HEK293 (cell line): Measurements from ENCODE around the gene PNPLA2.

Experiments
- CTCF ChIA-PET: fragments of 350-600 bp; formaldehyde crosslinking; extraction: SDS; loops from one replicate; lab custom pipeline; 2021; ENCODE audit warnings: antibody characterized with exemption; lab: Yijun Ruan, JAX
- POLR2A ChIA-PET: fragments of 300-600 bp; formaldehyde crosslinking; extraction: SDS; loops from one replicate; lab custom pipeline; 2020; ENCODE audit warnings: antibody characterized with exemption, inconsistent platforms; lab: Yijun Ruan, JAX
- H3K27ac ChIP-seq: fragments of 200-500 bp; sonication (Bioruptor generic); 2 replicates; pipeline ENCODE4 v1.5.1; 2014; ENCODE audit warnings: low read depth, low read length, control low read depth, inconsistent platforms; ENCODE audit errors: extremely low read depth
- H3K36me3 ChIP-seq, 2 experiments: fragments of 200-500 bp in 1 of 2; sonication (Bioruptor generic) in 1 of 2; 1 replicate in 1 of 2; 2 replicates in 1 of 2; pipeline ENCODE4 v1.5.1; 2014 to 2017; ENCODE audit warnings: inconsistent platforms in 2 of 2, low read length in 2 of 2; ENCODE audit not compliant: control insufficient read depth in 2 of 2, insufficient read depth in 1 of 2
- H3K4me1 ChIP-seq: fragments of 200-500 bp; sonication (Bioruptor generic); 2 replicates; pipeline ENCODE4 v1.5.1; 2014; ENCODE audit warnings: mild to moderate bottlenecking, low read length, inconsistent platforms; ENCODE audit not compliant: control insufficient read depth, insufficient read depth
- H3K4me3 ChIP-seq: 2 replicates; pipeline ENCODE4 v1.5.1; 2011; ENCODE audit warnings: low read depth, mild to moderate bottlenecking, control low read depth, low read length, moderate library complexity
- H3K9me3 ChIP-seq: fragments of 200-500 bp; sonication (Bioruptor generic); 2 replicates; pipeline ENCODE4 v1.5.1; 2014; ENCODE audit warnings: low read depth, low read length, inconsistent platforms; ENCODE audit not compliant: control insufficient read depth, insufficient read depth
- GLIS2 ChIP-seq: fragments of 450-650 bp; formaldehyde crosslinking; IDR thresholded peaks from 2 replicates; pipeline ENCODE4 v1.5.1; 2016; ENCODE audit warnings: missing biosample characterization, missing genetic modification characterization
- PBX3 ChIP-seq: sonication (generic); formaldehyde crosslinking; IDR thresholded peaks from 2 replicates; pipeline ENCODE4 v1.8.1; 2022; ENCODE audit warnings: mild to moderate bottlenecking, moderate library complexity, missing genetic modification reagents
- SCRT1 ChIP-seq: fragments of 450-650 bp; formaldehyde crosslinking; IDR thresholded peaks from 2 replicates; pipeline ENCODE4 v1.5.1; 2016; ENCODE audit warnings: missing biosample characterization, missing genetic modification characterization, borderline replicate concordance
- SP2 ChIP-seq: fragments of 450-650 bp; formaldehyde crosslinking; IDR thresholded peaks from 2 replicates; pipeline ENCODE4 v1.5.1; 2016; ENCODE audit warnings: missing biosample characterization, missing genetic modification characterization
- TRIM28 ChIP-seq: IDR thresholded peaks from 2 replicates; pipeline ENCODE4 v1.6.1; 2011; ENCODE audit warnings: low read length, control low read depth, borderline replicate concordance
- ZBTB1 ChIP-seq: fragments of 450-650 bp; formaldehyde crosslinking; IDR thresholded peaks from 2 replicates; pipeline ENCODE4 v1.5.1; 2016; ENCODE audit warnings: missing biosample characterization, missing genetic modification characterization
- ZBTB17 ChIP-seq: fragments of 450-650 bp; formaldehyde crosslinking; IDR thresholded peaks from 2 replicates; pipeline ENCODE4 v1.5.1; 2016; ENCODE audit warnings: missing biosample characterization, missing genetic modification characterization
- ZIC2 ChIP-seq: fragments of 450-650 bp; formaldehyde crosslinking; IDR thresholded peaks from 2 replicates; pipeline ENCODE4 v1.5.1; 2016; ENCODE audit warnings: missing biosample characterization, missing genetic modification characterization
- ZNF223 ChIP-seq: fragments of 450-650 bp; formaldehyde crosslinking; IDR thresholded peaks from 2 replicates; pipeline ENCODE4 v1.5.1; 2016; ENCODE audit warnings: missing biosample characterization, missing genetic modification characterization
- ZNF248 ChIP-seq: fragments of 450-650 bp; formaldehyde crosslinking; IDR thresholded peaks from 2 replicates; pipeline ENCODE4 v1.5.1; 2017; ENCODE audit warnings: missing biosample characterization, missing genetic modification characterization
- ZNF26 ChIP-seq: fragments of 450-650 bp; formaldehyde crosslinking; IDR thresholded peaks from 2 replicates; pipeline ENCODE4 v1.5.1; 2016; ENCODE audit warnings: missing biosample characterization, missing genetic modification characterization
- ZNF266 ChIP-seq: fragments of 450-650 bp; formaldehyde crosslinking; IDR thresholded peaks from 2 replicates; pipeline ENCODE4 v1.5.1; 2016; ENCODE audit warnings: missing biosample characterization, missing genetic modification characterization, low read depth
- ZNF600 ChIP-seq: fragments of 450-650 bp; formaldehyde crosslinking; IDR thresholded peaks from 2 replicates; pipeline ENCODE4 v1.5.1; 2016; ENCODE audit warnings: missing biosample characterization, missing genetic modification characterization
- ZNF626 ChIP-seq: fragments of 450-650 bp; sonication (Bioruptor Pico); formaldehyde crosslinking; IDR thresholded peaks from 2 replicates; pipeline ENCODE4 v1.5.1; 2018; ENCODE audit warnings: missing biosample characterization, missing genetic modification characterization, inconsistent platforms
- ZNF645 ChIP-seq: fragments of 450-650 bp; formaldehyde crosslinking; IDR thresholded peaks from 2 replicates; pipeline ENCODE4; 2016; ENCODE audit warnings: missing biosample characterization, missing genetic modification characterization
- ZNF701 ChIP-seq: fragments of 450-650 bp; formaldehyde crosslinking; IDR thresholded peaks from 2 replicates; pipeline ENCODE4 v1.5.1; 2016; ENCODE audit warnings: missing biosample characterization, missing genetic modification characterization
- ZNF76 ChIP-seq: fragments of 450-650 bp; formaldehyde crosslinking; IDR thresholded peaks from 2 replicates; pipeline ENCODE4; 2016; ENCODE audit warnings: low read depth, missing biosample characterization, missing genetic modification characterization, borderline replicate concordance
- TF ChIP-seq, protein P1 (sequence below): fragments of 450-650 bp; formaldehyde crosslinking; IDR thresholded peaks from 2 replicates; pipeline ENCODE4 v1.5.1; 2016; ENCODE audit warnings: missing biosample characterization, missing genetic modification characterization
- TF ChIP-seq, protein P2 (sequence below): fragments of 450-650 bp; formaldehyde crosslinking; IDR thresholded peaks from 2 replicates; pipeline ENCODE4 v1.5.1; 2016; ENCODE audit warnings: missing biosample characterization, missing genetic modification characterization

PNPLA2 gene

GRCh38 chr11:828506-829175, 9.9 kb downstream of the PNPLA2 start:
- POLR2A ChIA-PET = interaction anchor here (1.0 to 15.0 kb wide), 4 partner anchors 8 to 38 kb away, joined by 3 to 202 read pairs (median 38); partner anchors contain the start of genes CEND1, PNPLA2, POLR2L and TSPAN4
- CTCF ChIA-PET = interaction anchor here (0.6 to 1.3 kb wide), 3 partner anchors 17 to 223 kb away, joined by 3 to 5 read pairs (median 3); no protein-coding TSS in a partner anchor
- H3K4me1 ChIP-seq = no peaks in the 10 kb centered on the region

GRCh38 chr11:829176-829846, 10.6 kb downstream of the PNPLA2 start:
- Histone ChIP-seq H3K4me1 (no peaks in the 10 kb centered on the region; the same call in 1 of the 2 replicates), H3K4me3 (no peak overlapping the region)

More at GRCh38 chr11:828506-829175, 9.9 kb downstream of the PNPLA2 start:
- no peak overlapping the region for H3K4me3 ChIP-seq
- no peaks in the 10 kb centered on the region for H3K9me3 ChIP-seq
- TF ChIP-seq TRIM28 = no peak
- no peak for TF ChIP-seq ZNF76
- no peak for TF ChIP-seq ZNF223
- TF ChIP-seq SCRT1 (tag by site-specific recombination) = no peak
- no peak for TF ChIP-seq ZNF645 (tag by site-specific recombination)
- peak; percentile 29; the same call in 1 of the 2 replicates for TF ChIP-seq GLIS2
- TF ChIP-seq ZBTB17 (tag by site-specific recombination) = 0 out of 2 replicates have a peak, but pooled peaks have one; percentile 16
- TF ChIP-seq, protein P1, sequence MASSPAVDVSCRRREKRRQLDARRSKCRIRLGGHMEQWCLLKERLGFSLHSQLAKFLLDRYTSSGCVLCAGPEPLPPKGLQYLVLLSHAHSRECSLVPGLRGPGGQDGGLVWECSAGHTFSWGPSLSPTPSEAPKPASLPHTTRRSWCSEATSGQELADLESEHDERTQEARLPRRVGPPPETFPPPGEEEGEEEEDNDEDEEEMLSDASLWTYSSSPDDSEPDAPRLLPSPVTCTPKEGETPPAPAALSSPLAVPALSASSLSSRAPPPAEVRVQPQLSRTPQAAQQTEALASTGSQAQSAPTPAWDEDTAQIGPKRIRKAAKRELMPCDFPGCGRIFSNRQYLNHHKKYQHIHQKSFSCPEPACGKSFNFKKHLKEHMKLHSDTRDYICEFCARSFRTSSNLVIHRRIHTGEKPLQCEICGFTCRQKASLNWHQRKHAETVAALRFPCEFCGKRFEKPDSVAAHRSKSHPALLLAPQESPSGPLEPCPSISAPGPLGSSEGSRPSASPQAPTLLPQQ = no peak
- TF ChIP-seq ZNF600 (tag by site-specific recombination) = 0 out of 2 replicates have a peak, but pooled peaks have one; percentile 6
- 0 out of 2 replicates have a peak, but pooled peaks have one; percentile 16 for TF ChIP-seq ZIC2 (tag by site-specific recombination)
- no peak for TF ChIP-seq ZBTB1
- TF ChIP-seq, all 188 proteins: peak for 4
- Histone ChIP-seq H3K27ac (no peak overlapping the region), H3K36me3 (peaks cover 0 to 25% of the 10 kb centered on the region in 2 experiments; a peak in 1 of 3 replicates)

DNA sequence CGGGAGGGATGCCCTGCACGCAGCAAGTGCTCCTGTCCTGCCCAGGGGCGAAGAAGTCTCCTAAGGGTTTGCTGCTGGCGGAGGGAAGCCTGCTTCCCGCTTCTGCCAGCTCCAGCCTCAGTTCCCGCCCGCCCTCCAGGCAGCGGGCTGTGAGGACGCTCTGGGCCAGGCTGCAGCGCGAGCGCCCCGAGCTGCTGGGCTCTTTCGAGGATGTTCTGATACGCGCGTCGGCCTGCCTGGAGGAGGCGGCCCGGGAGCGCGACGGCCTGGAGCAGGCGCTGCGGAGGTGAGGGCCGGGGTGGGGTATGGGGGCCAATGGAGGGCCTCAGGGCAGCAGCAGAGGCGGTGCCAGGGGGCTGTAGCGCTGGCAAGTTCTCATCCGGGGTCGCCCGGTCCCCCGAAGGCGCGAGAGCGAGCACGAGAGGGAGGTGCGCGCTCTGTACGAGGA, 11.2 kb downstream of the PNPLA2 start:
- H3K4me1 ChIP-seq = no peaks in the 10 kb centered on the region; the same call in 1 of the 2 replicates
- CTCF ChIA-PET = interaction anchor here (0.8 kb wide), 1 partner anchor 19 kb away, joined by 3 read pairs; no protein-coding TSS in a partner anchor
- POLR2A ChIA-PET = interaction anchor here (0.6 to 15.0 kb wide), 4 partner anchors 12 to 46 kb away, joined by 4 to 202 read pairs (median 38); partner anchors contain the start of genes PNPLA2, POLR2L and TSPAN4
- H3K9me3 ChIP-seq = no peaks in the 10 kb centered on the region
- H3K36me3 ChIP-seq = peaks cover 0 to 19% of the 10 kb centered on the region in 2 experiments; a peak in 1 of 3 replicates
- H3K4me3 ChIP-seq = peak overlapping the region; percentile 9; the same call in 1 of the 2 replicates
- no peak overlapping the region for H3K27ac ChIP-seq
- TF ChIP-seq ZNF626 (tag by site-specific recombination) (no peak), ZNF266 (no peak), ZNF701 (tag by site-specific recombination) (no peak), ZNF248 (tag by site-specific recombination) (no peak), PBX3 (CRISPR knock-in tag) (no peak)
- TF ChIP-seq, protein P2, sequence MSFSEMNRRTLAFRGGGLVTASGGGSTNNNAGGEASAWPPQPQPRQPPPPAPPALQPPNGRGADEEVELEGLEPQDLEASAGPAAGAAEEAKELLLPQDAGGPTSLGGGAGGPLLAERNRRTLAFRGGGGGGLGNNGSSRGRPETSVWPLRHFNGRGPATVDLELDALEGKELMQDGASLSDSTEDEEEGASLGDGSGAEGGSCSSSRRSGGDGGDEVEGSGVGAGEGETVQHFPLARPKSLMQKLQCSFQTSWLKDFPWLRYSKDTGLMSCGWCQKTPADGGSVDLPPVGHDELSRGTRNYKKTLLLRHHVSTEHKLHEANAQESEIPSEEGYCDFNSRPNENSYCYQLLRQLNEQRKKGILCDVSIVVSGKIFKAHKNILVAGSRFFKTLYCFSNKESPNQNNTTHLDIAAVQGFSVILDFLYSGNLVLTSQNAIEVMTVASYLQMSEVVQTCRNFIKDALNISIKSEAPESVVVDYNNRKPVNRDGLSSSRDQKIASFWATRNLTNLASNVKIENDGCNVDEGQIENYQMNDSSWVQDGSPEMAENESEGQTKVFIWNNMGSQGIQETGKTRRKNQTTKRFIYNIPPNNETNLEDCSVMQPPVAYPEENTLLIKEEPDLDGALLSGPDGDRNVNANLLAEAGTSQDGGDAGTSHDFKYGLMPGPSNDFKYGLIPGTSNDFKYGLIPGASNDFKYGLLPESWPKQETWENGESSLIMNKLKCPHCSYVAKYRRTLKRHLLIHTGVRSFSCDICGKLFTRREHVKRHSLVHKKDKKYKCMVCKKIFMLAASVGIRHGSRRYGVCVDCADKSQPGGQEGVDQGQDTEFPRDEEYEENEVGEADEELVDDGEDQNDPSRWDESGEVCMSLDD (tag by site-specific recombination) = no peak

More at GRCh38 chr11:829176-829846, 10.6 kb downstream of the PNPLA2 start:
- no peaks in the 10 kb centered on the region for H3K9me3 ChIP-seq
- POLR2A ChIA-PET = interaction anchor here (0.6 to 15.0 kb wide), 3 partner anchors 13 to 46 kb away, joined by 5 to 202 read pairs (median 70); partner anchors contain the start of genes PNPLA2, POLR2L and TSPAN4
- H3K36me3 ChIP-seq = peaks cover 0 to 19% of the 10 kb centered on the region in 2 experiments; a peak in 1 of 3 replicates
- H3K27ac ChIP-seq = no peak overlapping the region
- peak; percentile 12; the same call in 1 of the 2 replicates for TF ChIP-seq SP2 (tag by site-specific recombination)
- no peak for TF ChIP-seq ZNF26 (tag by site-specific recombination)
- CTCF ChIA-PET = interaction anchor here (0.8 to 1.3 kb wide), 2 partner anchors 18 to 222 kb away, joined by 3 to 5 read pairs; no protein-coding TSS in a partner anchor
